Cerebellar nuclear complex (tissue), 1 donor: Measurements from ENCODE around the gene TMC1.
A peak's percentile ranks its signal among the peaks of the same experiment; 100 is the strongest.
"Not testable (repeated sequence)": the region's sequence is repeated elsewhere in the genome, so short reads cannot be mapped to it uniquely, and the experiment has no call there.

Experiments
- DNase-seq, 2 experiments: peaks; one replicate each; lab custom pipeline; 2025; lab: John Stamatoyannopoulos, UW

TMC1 gene

GRCh38 chr9:72526901-72527800, 5.7 kb downstream of the TMC1 start:
- peak in 1 of 2 experiments; percentile 32 for DNase-seq

GRCh38 chr9:72527801-72528195, 6.4 kb downstream of the TMC1 start:
- no peak for DNase-seq

- no peak for DNase-seq
Observed at GRCh38 chr9:72529531-72529930, 8.1 kb downstream of the TMC1 start.

- no peak for DNase-seq
Observed at GRCh38 chr9:72533322-72533721, 11.9 kb downstream of the TMC1 start.

GRCh38 chr9:72534931-72535330, 13.5 kb downstream of the TMC1 start:
- DNase-seq = no peak

- no peak for DNase-seq
Observed at GRCh38 chr9:72537011-72537545, 15.7 kb downstream of the TMC1 start.

- no peak for DNase-seq
Observed at GRCh38 chr9:72537671-72538070, 16.3 kb downstream of the TMC1 start.

- no peak for DNase-seq
Observed at GRCh38 chr9:72538921-72539702, 17.7 kb downstream of the TMC1 start.

- DNase-seq = no peak
Observed at GRCh38 chr9:72539824-72540347, 18.5 kb downstream of the TMC1 start.

- no peak for DNase-seq
Observed at GRCh38 chr9:72540348-72540873, 19.0 kb downstream of the TMC1 start.

GRCh38 chr9:72542537-72542833, 21.1 kb downstream of the TMC1 start:
- not testable (repeated sequence) for DNase-seq

- no peak for DNase-seq
Observed at GRCh38 chr9:72542917-72543316, 21.5 kb downstream of the TMC1 start.

GRCh38 chr9:72551306-72551705, 29.9 kb downstream of the TMC1 start:
- peak in 1 of 2 experiments; percentile 31 for DNase-seq

GRCh38 chr9:72552356-72552755, 30.9 kb downstream of the TMC1 start:
- no peak for DNase-seq

- no peak for DNase-seq
Observed at GRCh38 chr9:72554221-72554641, 32.8 kb downstream of the TMC1 start.

GRCh38 chr9:72557549-72557948, 36.1 kb downstream of the TMC1 start:
- DNase-seq = no peak

GRCh38 chr9:72560086-72560485, 38.7 kb downstream of the TMC1 start:
- no peak for DNase-seq

- no peak for DNase-seq
Observed at GRCh38 chr9:72563806-72564205, 42.4 kb downstream of the TMC1 start.

GRCh38 chr9:72564479-72565281, 43.3 kb downstream of the TMC1 start:
- no peak for DNase-seq

- DNase-seq = no peak
Observed at GRCh38 chr9:72565535-72565934, 44.1 kb downstream of the TMC1 start.

GRCh38 chr9:72574156-72574810, 52.9 kb downstream of the TMC1 start:
- DNase-seq = no peak
